ENCODE results near the gene ARHGEF6.

Gene ARHGEF6

GRCh38 chrX:136761421-136761820 is 19.3 kb downstream of the ARHGEF6 start:
- Histone ChIP-seq H3K27ac (ENCODE audit: low read depth, low read length) (peak overlapping the region; percentile 72), H3K36me3 (ENCODE audit: control insufficient read depth, low read length) (peaks cover 18% of the 10 kb centered on the region), H3F3A (ENCODE audit: control insufficient read depth, insufficient read depth) (peaks cover 14% of the 10 kb centered on the region), H3K4me2 (ENCODE audit: low read length) (peak overlapping the region; percentile 83), H3K4me3 (ENCODE audit: low read length) (peak overlapping the region; percentile 52), H3K9me2 (replicated peaks; ENCODE audit: control insufficient read depth, low read length) (no peaks in the 10 kb centered on the region), H3K27me3 (ENCODE audit: control insufficient read depth, low read length) (no peaks in the 10 kb centered on the region), H3K9me3 (ENCODE audit: control insufficient read depth, insufficient read depth, low read length) (no peaks in the 10 kb centered on the region), H3K79me2 (ENCODE audit: control insufficient read depth, low read length) (peaks cover 76% of the 10 kb centered on the region), H4K20me1 (ENCODE audit: control insufficient read depth, insufficient read depth, low read depth, low read length) (no peaks in the 10 kb centered on the region), H3K4me1 (ENCODE audit: control insufficient read depth, low read length) (peaks cover 70% of the 10 kb centered on the region)
- no peak for TF ChIP-seq CTCF (IDR thresholded peaks at IDR 0.05; ENCODE audit: low read depth, low read length, poor library complexity, severe bottlenecking)
- TF ChIP-seq EZH2phosphoT487 (IDR thresholded peaks at IDR 0.05; ENCODE audit: borderline replicate concordance, low read length): no peak

GRCh38 chrX:136759968-136760367 is 20.8 kb downstream of the ARHGEF6 start:
- Histone ChIP-seq H4K20me1 (ENCODE audit: control insufficient read depth, insufficient read depth, low read depth, low read length) (no peaks in the 10 kb centered on the region), H3K9me2 (replicated peaks; ENCODE audit: control insufficient read depth, low read length) (no peaks in the 10 kb centered on the region), H3K4me1 (ENCODE audit: control insufficient read depth, low read length) (peaks cover 55% of the 10 kb centered on the region), H3K79me2 (ENCODE audit: control insufficient read depth, low read length) (peaks cover 72% of the 10 kb centered on the region), H3K4me3 (ENCODE audit: low read length) (peak overlapping the region; percentile 52), H3F3A (ENCODE audit: control insufficient read depth, insufficient read depth) (peaks cover 9% of the 10 kb centered on the region), H3K27me3 (ENCODE audit: control insufficient read depth, low read length) (no peaks in the 10 kb centered on the region), H3K9me3 (ENCODE audit: control insufficient read depth, insufficient read depth, low read length) (no peaks in the 10 kb centered on the region), H3K27ac (ENCODE audit: low read depth, low read length) (peak overlapping the region; percentile 72), H3K4me2 (ENCODE audit: low read length) (peak overlapping the region; percentile 83), H3K36me3 (ENCODE audit: control insufficient read depth, low read length) (peaks cover 16% of the 10 kb centered on the region)
- TF ChIP-seq CTCF (IDR thresholded peaks at IDR 0.05; ENCODE audit: low read depth, low read length, poor library complexity, severe bottlenecking) (no peak), EZH2phosphoT487 (IDR thresholded peaks at IDR 0.05; ENCODE audit: borderline replicate concordance, low read length) (no peak)

- Histone ChIP-seq H3K79me2 (ENCODE audit: control insufficient read depth, low read length) (peaks cover 61% of the 10 kb centered on the region), H3K9me2 (replicated peaks; ENCODE audit: control insufficient read depth, low read length) (no peaks in the 10 kb centered on the region), H3K27me3 (ENCODE audit: control insufficient read depth, low read length) (no peaks in the 10 kb centered on the region), H3K36me3 (ENCODE audit: control insufficient read depth, low read length) (peaks cover 4% of the 10 kb centered on the region), H3K4me2 (ENCODE audit: low read length) (no peak overlapping the region), H4K20me1 (ENCODE audit: control insufficient read depth, insufficient read depth, low read depth, low read length) (no peaks in the 10 kb centered on the region), H3K4me3 (ENCODE audit: low read length) (no peak overlapping the region), H3K9me3 (ENCODE audit: control insufficient read depth, insufficient read depth, low read length) (no peaks in the 10 kb centered on the region), H3F3A (ENCODE audit: control insufficient read depth, insufficient read depth) (no peaks in the 10 kb centered on the region), H3K27ac (ENCODE audit: low read depth, low read length) (no peak overlapping the region), H3K4me1 (ENCODE audit: control insufficient read depth, low read length) (peaks cover 10% of the 10 kb centered on the region)
- no peak for TF ChIP-seq CTCF (IDR thresholded peaks at IDR 0.05; ENCODE audit: low read depth, low read length, poor library complexity, severe bottlenecking)
- TF ChIP-seq EZH2phosphoT487 (IDR thresholded peaks at IDR 0.05; ENCODE audit: borderline replicate concordance, low read length): no peak
These were observed 25.3 kb downstream of the ARHGEF6 start for GRCh38 chrX:136755411-136755810.
